ENCODE data around the gene ZNF841. TPM values are rescaled to one million over a fixed set of nuclear protein-coding genes. Genes with fewer than 3 reads are reported as not detected.

The ZNF841 gene
- total and polyA plus RNA-seq, 2 of the 8 experiments (the other 6 are each of a cell fraction or from before 2014, with no cell fraction given): 4.1 to 17.9 TPM

DNA sequence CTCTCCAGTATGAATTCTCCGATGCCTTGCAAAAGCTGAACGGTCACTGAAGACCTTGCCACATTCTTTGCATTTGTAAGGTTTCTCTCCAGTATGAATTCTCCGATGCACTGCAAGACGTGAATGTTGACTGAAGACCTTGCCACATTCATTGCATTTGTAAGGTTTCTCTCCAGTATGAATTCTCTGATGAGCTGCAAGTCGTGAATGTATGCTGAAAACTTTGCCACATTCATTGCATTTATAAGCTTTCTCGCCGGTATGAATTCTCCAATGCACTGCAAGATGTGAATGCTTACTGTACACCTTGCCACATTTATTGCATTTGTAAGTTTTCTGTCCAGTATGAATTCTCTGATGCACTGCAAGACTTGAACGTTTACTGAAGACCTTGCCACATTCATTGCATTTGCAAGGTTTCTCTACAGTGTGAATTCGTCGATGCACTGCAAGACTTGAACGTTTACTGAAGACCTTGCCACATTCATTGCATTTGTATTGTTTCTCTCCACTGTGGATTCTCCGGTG is 20.0 kb upstream of the ZNF841 start:
- no peak overlapping the region for H3K4ac ChIP-seq (replicated peaks; ENCODE audit: insufficient read length, low read depth, low read length)
- H3K4me2 ChIP-seq (ENCODE audit: insufficient read depth in 1 of 2, low read depth in 2 of 2, low read length in 2 of 2): no peak overlapping the region
- no peak overlapping the region for H3K14ac ChIP-seq (ENCODE audit: insufficient read length)
- TF ChIP-seq ZNF274 (IDR thresholded peaks at IDR 0.05; ENCODE audit: borderline replicate concordance, extremely low read depth, low read length) (peak; percentile 99), GTF2F1 (IDR thresholded peaks at IDR 0.05; ENCODE audit: borderline replicate concordance, low read depth, low read length) (0 out of 2 replicates have a peak, but pooled peaks have one; percentile 52), CBX8 (IDR thresholded peaks at IDR 0.05; ENCODE audit: borderline replicate concordance, low read depth, low read length) (no peak), SIX5 (IDR thresholded peaks at IDR 0.05; ENCODE audit: low read depth, low read length) (no peak)
- TF ChIP-seq, protein P1, sequence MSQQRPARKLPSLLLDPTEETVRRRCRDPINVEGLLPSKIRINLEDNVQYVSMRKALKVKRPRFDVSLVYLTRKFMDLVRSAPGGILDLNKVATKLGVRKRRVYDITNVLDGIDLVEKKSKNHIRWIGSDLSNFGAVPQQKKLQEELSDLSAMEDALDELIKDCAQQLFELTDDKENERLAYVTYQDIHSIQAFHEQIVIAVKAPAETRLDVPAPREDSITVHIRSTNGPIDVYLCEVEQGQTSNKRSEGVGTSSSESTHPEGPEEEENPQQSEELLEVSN (IDR thresholded peaks at IDR 0.05): no peak
- no peaks in the 10 kb centered on the region for H3K23me2 ChIP-seq (ENCODE audit: low read depth, low read length)
- no peak overlapping the region for H3K56ac ChIP-seq (replicated peaks; ENCODE audit: insufficient read length, low read depth, low read length)
- no peaks in the 10 kb centered on the region for H4K20me1 ChIP-seq (replicated peaks in 1 of 2; ENCODE audit: control insufficient read depth in 1 of 2, insufficient read depth in 2 of 2, low read length in 2 of 2)
- no peak for DNase-seq (ENCODE audit: low read depth in 1 of 2, low spot score in 2 of 2)
- peaks cover 0 to 3% of the 10 kb centered on the region in 2 experiments; a peak in 1 of 4 replicates for H3K79me2 ChIP-seq (ENCODE audit: control insufficient read depth in 1 of 2, insufficient read depth in 2 of 2, low read length in 2 of 2)
- no peak overlapping the region for H4K8ac ChIP-seq (ENCODE audit: extremely low read depth, insufficient read depth, low read length)
- H2AK5ac ChIP-seq (ENCODE audit: low read depth, low read length): no peak overlapping the region
- no peak overlapping the region for H2BK120ac ChIP-seq (replicated peaks; ENCODE audit: low read depth, low read length)
- H2AFZ ChIP-seq (ENCODE audit: low read length): no peak overlapping the region
- 91% methylated on average over 12 of the region's 12 CpGs; no CpG with 5 or more reads in 1 of the 2 experiments for WGBS, 2 experiments (ENCODE audit: extremely low coverage in 1 of 2, insufficient coverage in 1 of 2, insufficient read length in 1 of 2, insufficient replicate concordance in 2 of 2, low coverage in 1 of 2, low lambda C conversion rate in 2 of 2, missing lambda C conversion rate in 1 of 2)
- no peak overlapping the region for H3K9ac ChIP-seq (replicated peaks in 1 of 4; ENCODE audit: extremely low read depth in 1 of 4, low read depth in 3 of 4, low read length in 3 of 4)
- no peaks in the 10 kb centered on the region for H3K79me1 ChIP-seq (ENCODE audit: low read depth, low read length)
- no peak overlapping the region for H2BK5ac ChIP-seq (ENCODE audit: low read depth, low read length)
- ChIA-PET CTCF (ENCODE audit: partially characterized antibody) (no interaction called here), POLR2A (ENCODE audit: partially characterized antibody) (interaction anchor here (0.9 kb wide), 1 partner anchor 101 kb away, joined by 3 read pairs; no protein-coding TSS in a partner anchor)
- H4K5ac ChIP-seq (ENCODE audit: insufficient read length, low read depth, low read length): no peak overlapping the region
- H2BK20ac ChIP-seq (ENCODE audit: low read length): no peak overlapping the region
- H3K4me3 ChIP-seq (ENCODE audit: extremely low read depth in 1 of 4, insufficient read depth in 2 of 4, low read depth in 3 of 4, low read length in 4 of 4): peak overlapping the region in 1 of 4 experiments; percentile 25; a peak in 1 of 8 replicates
- H3K27me3 ChIP-seq (replicated peaks in 1 of 4; ENCODE audit: control insufficient read depth in 3 of 4, extremely low read depth in 1 of 4, insufficient read depth in 3 of 4, low read length in 3 of 4): no peaks in the 10 kb centered on the region
- no peak overlapping the region for H2BK15ac ChIP-seq (ENCODE audit: low read length)
- no peak overlapping the region for H4K91ac ChIP-seq (replicated peaks; ENCODE audit: insufficient read length, low read length)
- H3K27ac ChIP-seq (ENCODE audit: low read depth, low read length): no peak overlapping the region
- H3K36me3 ChIP-seq (ENCODE audit: control insufficient read depth in 2 of 4, insufficient read depth in 4 of 4, low read length in 3 of 4): peaks cover 17 to 72% (median 55%) of the 10 kb centered on the region in 4 experiments
- no peak overlapping the region for H2BK12ac ChIP-seq (ENCODE audit: low read depth, low read length)
- H3K18ac ChIP-seq (ENCODE audit: extremely low read depth, low read length): no peak overlapping the region
- H3K9me3 ChIP-seq (ENCODE audit: insufficient read depth in 2 of 2, low read depth in 1 of 2, low read length in 1 of 2): peaks cover 97 to 98% of the 10 kb centered on the region in 2 experiments
- H3K23ac ChIP-seq (ENCODE audit: insufficient read length): no peak overlapping the region
- H3K4me1 ChIP-seq (replicated peaks in 1 of 4; ENCODE audit: control insufficient read depth in 3 of 4, insufficient read depth in 4 of 4, low read length in 3 of 4): no peaks in the 10 kb centered on the region
- no peak for FAIRE-seq

All from H1 (cell line).